GM12878 (cell line): Measurements from ENCODE around the gene FARS2. TPM values are rescaled to one million over a fixed set of nuclear protein-coding genes. Genes with fewer than 3 reads are reported as not detected.

Source experiments
- BCL11A ChIP-seq: IDR thresholded peaks from 2 replicates; pipeline ENCODE4 v1.6.1; 2011; ENCODE audit warnings: low read depth, low read length
- CEBPB ChIP-seq, 2 experiments: fragments of 150-350 bp in 1 of 2; IDR thresholded peaks; 2 replicates each; pipeline ENCODE4 v1.6.1; 2012 to 2014; ENCODE audit warnings: low read depth in 2 of 2, low read length in 2 of 2, borderline replicate concordance in 1 of 2, inconsistent platforms in 1 of 2
- CHD1 ChIP-seq: IDR thresholded peaks from 2 replicates; pipeline ENCODE4 v1.6.1; 2012; ENCODE audit warnings: low read depth, low read length, improper control_type of control experiment
- EP300 ChIP-seq, 2 experiments: fragments of 150-350 bp in 1 of 2; IDR thresholded peaks; 2 replicates each; pipeline ENCODE4 v1.6.1; 2011 to 2012; ENCODE audit warnings: low read depth in 2 of 2, low read length in 2 of 2, borderline replicate concordance in 1 of 2, improper control_type of control experiment in 1 of 2, inconsistent platforms in 1 of 2; ENCODE audit not compliant: control insufficient read depth in 1 of 2
- MXI1 ChIP-seq: fragments of 150-350 bp; IDR thresholded peaks from 2 replicates; pipeline ENCODE4 v1.6.1; 2011; ENCODE audit warnings: low read depth, mild to moderate bottlenecking, inconsistent platforms, low read length, improper control_type of control experiment
- TARDBP ChIP-seq: IDR thresholded peaks from 2 replicates; pipeline ENCODE4 v1.6.1; 2016; ENCODE audit warnings: borderline replicate concordance
- ZBTB4 ChIP-seq: fragments of 450-650 bp; formaldehyde crosslinking; IDR thresholded peaks from 2 replicates; pipeline ENCODE4 v1.4.0; 2022; ENCODE audit warnings: mild to moderate bottlenecking, moderate library complexity
- ZNF384 ChIP-seq: IDR thresholded peaks from 2 replicates; pipeline ENCODE4 v1.6.1; 2012; ENCODE audit warnings: low read depth, mild to moderate bottlenecking, low read length, improper control_type of control experiment, borderline replicate concordance
- polyA plus RNA-seq, 11 experiments: library from polyadenylated mRNA; depleted of rRNA in 4 of 11; unstranded in 6 of 11; stranded (reverse) in 5 of 11; fragments of >200 nt; fragmentation: Nextera tagmentation in 4 of 11; fragmentation: Illumina TruSeq in 1 of 11; extraction: Ambion mirVana in 4 of 11; extraction: Trizol in 1 of 11; gene quantifications; 1 replicate in 1 of 11; 2 replicates in 10 of 11; pipeline versions ENCODE4 v1.2.1 to v1.2.3, GENCODE V29; 2011 to 2016; ENCODE audit warnings: inconsistent platforms in 2 of 11, missing spikeins in 2 of 11, low read depth in 1 of 11
- total RNA-seq, 4 experiments: library from RNA; depleted of rRNA in 3 of 4; stranded (reverse); fragments of >200 nt in 3 of 4; fragmentation: Illumina TruSeq in 1 of 4; extraction: Trizol in 1 of 4; gene quantifications; 2 replicates each; pipeline versions ENCODE4 v1.2.1 to v1.2.3, GENCODE V29; 2013 to 2021
- TF ChIP-seq, protein P1 (sequence below): fragments of 450-650 bp; IDR thresholded peaks from 2 replicates; pipeline ENCODE4 v1.6.1; 2017; ENCODE audit warnings: borderline replicate concordance
- TF ChIP-seq, protein P2 (sequence below): fragments of 150-350 bp; IDR thresholded peaks from 2 replicates; pipeline ENCODE4 v1.6.1; 2016; ENCODE audit warnings: low read depth, low read length
- TF ChIP-seq, protein P3 (sequence below): fragments of 450-650 bp; IDR thresholded peaks from 2 replicates; pipeline ENCODE4 v1.6.1; 2016; ENCODE audit warnings: mild to moderate bottlenecking

The FARS2 gene
- total and polyA plus RNA-seq, 10 of the 15 experiments (the other 5 are each of a cell fraction or from before 2014, with no cell fraction given), result 16.8 to 46.7 (median 25.6) TPM

GRCh38 chr6:5455142-5455541 lies 193.8 kb downstream of the FARS2 start (continued):
- TF ChIP-seq, protein P1, sequence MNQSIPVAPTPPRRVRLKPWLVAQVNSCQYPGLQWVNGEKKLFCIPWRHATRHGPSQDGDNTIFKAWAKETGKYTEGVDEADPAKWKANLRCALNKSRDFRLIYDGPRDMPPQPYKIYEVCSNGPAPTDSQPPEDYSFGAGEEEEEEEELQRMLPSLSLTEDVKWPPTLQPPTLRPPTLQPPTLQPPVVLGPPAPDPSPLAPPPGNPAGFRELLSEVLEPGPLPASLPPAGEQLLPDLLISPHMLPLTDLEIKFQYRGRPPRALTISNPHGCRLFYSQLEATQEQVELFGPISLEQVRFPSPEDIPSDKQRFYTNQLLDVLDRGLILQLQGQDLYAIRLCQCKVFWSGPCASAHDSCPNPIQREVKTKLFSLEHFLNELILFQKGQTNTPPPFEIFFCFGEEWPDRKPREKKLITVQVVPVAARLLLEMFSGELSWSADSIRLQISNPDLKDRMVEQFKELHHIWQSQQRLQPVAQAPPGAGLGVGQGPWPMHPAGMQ, result no peak
- no peak for TF ChIP-seq BCL11A
- TF ChIP-seq EP300 (IDR thresholded peaks at IDR 0.05; ENCODE audit: borderline replicate concordance in 1 of 2, control insufficient read depth in 1 of 2, low read depth in 2 of 2, low read length in 2 of 2), result no peak
- TF ChIP-seq, protein P2, sequence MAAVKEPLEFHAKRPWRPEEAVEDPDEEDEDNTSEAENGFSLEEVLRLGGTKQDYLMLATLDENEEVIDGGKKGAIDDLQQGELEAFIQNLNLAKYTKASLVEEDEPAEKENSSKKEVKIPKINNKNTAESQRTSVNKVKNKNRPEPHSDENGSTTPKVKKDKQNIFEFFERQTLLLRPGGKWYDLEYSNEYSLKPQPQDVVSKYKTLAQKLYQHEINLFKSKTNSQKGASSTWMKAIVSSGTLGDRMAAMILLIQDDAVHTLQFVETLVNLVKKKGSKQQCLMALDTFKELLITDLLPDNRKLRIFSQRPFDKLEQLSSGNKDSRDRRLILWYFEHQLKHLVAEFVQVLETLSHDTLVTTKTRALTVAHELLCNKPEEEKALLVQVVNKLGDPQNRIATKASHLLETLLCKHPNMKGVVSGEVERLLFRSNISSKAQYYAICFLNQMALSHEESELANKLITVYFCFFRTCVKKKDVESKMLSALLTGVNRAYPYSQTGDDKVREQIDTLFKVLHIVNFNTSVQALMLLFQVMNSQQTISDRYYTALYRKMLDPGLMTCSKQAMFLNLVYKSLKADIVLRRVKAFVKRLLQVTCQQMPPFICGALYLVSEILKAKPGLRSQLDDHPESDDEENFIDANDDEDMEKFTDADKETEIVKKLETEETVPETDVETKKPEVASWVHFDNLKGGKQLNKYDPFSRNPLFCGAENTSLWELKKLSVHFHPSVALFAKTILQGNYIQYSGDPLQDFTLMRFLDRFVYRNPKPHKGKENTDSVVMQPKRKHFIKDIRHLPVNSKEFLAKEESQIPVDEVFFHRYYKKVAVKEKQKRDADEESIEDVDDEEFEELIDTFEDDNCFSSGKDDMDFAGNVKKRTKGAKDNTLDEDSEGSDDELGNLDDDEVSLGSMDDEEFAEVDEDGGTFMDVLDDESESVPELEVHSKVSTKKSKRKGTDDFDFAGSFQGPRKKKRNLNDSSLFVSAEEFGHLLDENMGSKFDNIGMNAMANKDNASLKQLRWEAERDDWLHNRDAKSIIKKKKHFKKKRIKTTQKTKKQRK, result no peak
- no peak for TF ChIP-seq ZNF384
- TF ChIP-seq TARDBP, result no peak
- TF ChIP-seq CHD1, result no peak
- TF ChIP-seq ZBTB4 (CRISPR knock-in tag), result no peak
- TF ChIP-seq CEBPB (IDR thresholded peaks at IDR 0.05; ENCODE audit: borderline replicate concordance in 1 of 2, low read depth in 2 of 2, low read length in 2 of 2), result no peak
- TF ChIP-seq, protein P3, sequence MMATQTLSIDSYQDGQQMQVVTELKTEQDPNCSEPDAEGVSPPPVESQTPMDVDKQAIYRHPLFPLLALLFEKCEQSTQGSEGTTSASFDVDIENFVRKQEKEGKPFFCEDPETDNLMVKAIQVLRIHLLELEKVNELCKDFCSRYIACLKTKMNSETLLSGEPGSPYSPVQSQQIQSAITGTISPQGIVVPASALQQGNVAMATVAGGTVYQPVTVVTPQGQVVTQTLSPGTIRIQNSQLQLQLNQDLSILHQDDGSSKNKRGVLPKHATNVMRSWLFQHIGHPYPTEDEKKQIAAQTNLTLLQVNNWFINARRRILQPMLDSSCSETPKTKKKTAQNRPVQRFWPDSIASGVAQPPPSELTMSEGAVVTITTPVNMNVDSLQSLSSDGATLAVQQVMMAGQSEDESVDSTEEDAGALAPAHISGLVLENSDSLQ, result no peak
- no peak for TF ChIP-seq MXI1
